ENCODE data around the gene ADD1.
"Not testable (repeated sequence)": the region's sequence is repeated elsewhere in the genome, so short reads cannot be mapped to it uniquely, and the experiment has no call there.

The ADD1 gene

GRCh38 chr4:2950221-2950989 is 106.8 kb downstream of the ADD1 start:
- DNase-seq = no peak

- no peak for DNase-seq
Observed at GRCh38 chr4:2953496-2953895, 109.9 kb downstream of the ADD1 start.

GRCh38 chr4:2954358-2955185 is 110.9 kb downstream of the ADD1 start:
- no peak for DNase-seq

- not testable (repeated sequence) for DNase-seq
Observed at GRCh38 chr4:2955186-2956044, 111.8 kb downstream of the ADD1 start.

- DNase-seq = no peak
Observed at GRCh38 chr4:2958446-2958845, 114.8 kb downstream of the ADD1 start.

- not testable (repeated sequence) for DNase-seq
Observed at GRCh38 chr4:2960450-2960849, 116.8 kb downstream of the ADD1 start.

GRCh38 chr4:2961421-2961810 is 117.8 kb downstream of the ADD1 start:
- DNase-seq = no peak

GRCh38 chr4:2961811-2962441 is 118.3 kb downstream of the ADD1 start:
- no peak for DNase-seq

GRCh38 chr4:2962614-2963174 is 119.0 kb downstream of the ADD1 start:
- DNase-seq = no peak

GRCh38 chr4:2963175-2963965 is 119.7 kb downstream of the ADD1 start, which contains the start of the genes GRK4 and NOP14:
GRK4 (plus strand) TSS chr4:2963571; CDS start chr4:2964071, 500 bp downstream.
NOP14 (minus strand) TSS chr4:2963406; CDS start chr4:2963319, 87 bp downstream.
- DNase-seq = peak; percentile 57 to 97

- DNase-seq = no peak
Observed at GRCh38 chr4:2963966-2964471, 120.4 kb downstream of the ADD1 start.

GRCh38 chr4:2964706-2965258 is 121.1 kb downstream of the ADD1 start:
- DNase-seq = no peak

GRCh38 chr4:2965262-2965661 is 121.6 kb downstream of the ADD1 start:
- DNase-seq = no peak

- DNase-seq = no peak
Observed at GRCh38 chr4:2968381-2968780, 124.7 kb downstream of the ADD1 start.

GRCh38 chr4:2971275-2971674 is 127.6 kb downstream of the ADD1 start:
- DNase-seq = no peak

- peak in 1 of 2 experiments; percentile 23 for DNase-seq
Observed at GRCh38 chr4:2977211-2978088, 133.8 kb downstream of the ADD1 start.
